Osteocyte (in vitro differentiated cells): ENCODE data around the gene SMS. TPM values are rescaled to one million over a fixed set of nuclear protein-coding genes. Genes with fewer than 3 reads are reported as not detected.

Source experiments
- DNase-seq: peaks from one replicate; pipeline ENCODE4 v3.0.0; 2021; ENCODE audit warnings: mixed read lengths; ENCODE audit not compliant: unreplicated experiment; ENCODE audit errors: extremely low spot score
- H3K27ac Mint-ChIP-seq: one replicate; pipeline ENCODE4 v1.8.0; 2021; ENCODE audit warnings: mild to moderate bottlenecking, mixed read lengths; ENCODE audit not compliant: unreplicated experiment
- H3K27me3 Mint-ChIP-seq: one replicate; pipeline ENCODE4 v1.8.0; 2021; ENCODE audit warnings: mixed read lengths; ENCODE audit not compliant: unreplicated experiment
- H3K36me3 Mint-ChIP-seq: one replicate; pipeline ENCODE4 v1.8.0; 2021; ENCODE audit warnings: mixed read lengths; ENCODE audit not compliant: unreplicated experiment
- H3K4me1 Mint-ChIP-seq: one replicate; pipeline ENCODE4 v1.8.0; 2021; ENCODE audit warnings: mixed read lengths; ENCODE audit not compliant: unreplicated experiment
- H3K4me3 Mint-ChIP-seq: one replicate; pipeline ENCODE4 v1.8.0; 2021; ENCODE audit warnings: mild to moderate bottlenecking, moderate library complexity, mixed read lengths; ENCODE audit not compliant: unreplicated experiment
- H3K9me3 Mint-ChIP-seq: one replicate; pipeline ENCODE4 v1.8.0; 2021; ENCODE audit warnings: mixed read lengths; ENCODE audit not compliant: unreplicated experiment
- CTCF ChIP-seq: fragments of 200-600 bp; sonication (generic); IDR thresholded peaks from 2 replicates; pipeline ENCODE4 v1.5.0; 2021; ENCODE audit warnings: antibody characterized with exemption, mild to moderate bottlenecking, moderate library complexity
- long read RNA-seq: library from polyadenylated mRNA; unstranded; transcript quantifications from one replicate; pipeline ENCODE4 v2.0.0, GENCODE V29; 2021
- total RNA-seq: library from RNA; stranded (reverse); gene quantifications from 2 replicates; pipeline ENCODE4 v1.2.1, GENCODE V29; 2021

SMS gene
- 91.4 and 94.5 TPM in 2 replicates for total RNA-seq
- long read RNA-seq, transcript SMS-202 (11 exons, 1,837 nt), result major isoform, 910 of 945 reads
- long read RNA-seq, transcript SMS-201 (9 exons, 1,174 nt), result minor isoform, 7 of 945 reads
- long read RNA-seq, partial matches to known transcripts, result 14 of 945 reads
- long read RNA-seq, other reads (novel, unspliced or antisense), result 14 of 945 reads

GRCh38 chrX:21940356-21940829 lies at the start of gene SMS:
SMS (plus strand) TSS chrX:21940709; CDS start chrX:21940825, 116 bp downstream.
- DNase-seq, result peak; percentile 86
- Mint-ChIP-seq H3K4me3 (peak within 1 kb of the TSS; percentile 81), H3K4me1 (peaks cover 36% of the 10 kb centered on the region), H3K27ac (peak within 1 kb of the TSS; percentile 79), H3K9me3 (no peaks in the 10 kb centered on the region), H3K27me3 (no peaks in the 10 kb centered on the region), H3K36me3 (no peaks in the 10 kb centered on the region)
- no peak for TF ChIP-seq CTCF

GRCh38 chrX:21905313-21905712 lies 35.2 kb upstream of the SMS start:
- Mint-ChIP-seq H3K4me1 (no peaks in the 10 kb centered on the region), H3K27ac (no peak overlapping the region), H3K9me3 (no peaks in the 10 kb centered on the region), H3K4me3 (no peak overlapping the region), H3K36me3 (no peaks in the 10 kb centered on the region), H3K27me3 (no peaks in the 10 kb centered on the region)
- no peak for TF ChIP-seq CTCF
- DNase-seq, result no peak

GRCh38 chrX:21905953-21906352 lies 34.6 kb upstream of the SMS start:
- TF ChIP-seq CTCF, result no peak
- H3K36me3 Mint-ChIP-seq, result no peaks in the 10 kb centered on the region
- H3K4me1 Mint-ChIP-seq, result no peaks in the 10 kb centered on the region
- H3K27ac Mint-ChIP-seq, result no peak overlapping the region
- H3K4me3 Mint-ChIP-seq, result no peak overlapping the region
- H3K9me3 Mint-ChIP-seq, result no peaks in the 10 kb centered on the region
- no peaks in the 10 kb centered on the region for H3K27me3 Mint-ChIP-seq
- no peak for DNase-seq

GRCh38 chrX:21907260-21907659 lies 33.2 kb upstream of the SMS start:
- H3K27ac Mint-ChIP-seq, result no peak overlapping the region
- H3K4me1 Mint-ChIP-seq, result no peaks in the 10 kb centered on the region
- no peak overlapping the region for H3K4me3 Mint-ChIP-seq
- no peaks in the 10 kb centered on the region for H3K36me3 Mint-ChIP-seq
- no peak for DNase-seq
- no peaks in the 10 kb centered on the region for H3K9me3 Mint-ChIP-seq
- H3K27me3 Mint-ChIP-seq, result no peaks in the 10 kb centered on the region
- no peak for TF ChIP-seq CTCF

GRCh38 chrX:21911481-21911880 lies 29.0 kb upstream of the SMS start:
- H3K27ac Mint-ChIP-seq, result no peak overlapping the region
- DNase-seq, result no peak

More at GRCh38 chrX:21911481-21911880, 29.0 kb upstream of the SMS start:
- TF ChIP-seq CTCF, result no peak
- no peaks in the 10 kb centered on the region for H3K27me3 Mint-ChIP-seq
- H3K36me3 Mint-ChIP-seq, result no peaks in the 10 kb centered on the region
- no peak overlapping the region for H3K4me3 Mint-ChIP-seq
- H3K9me3 Mint-ChIP-seq, result no peaks in the 10 kb centered on the region
- peaks cover 9% of the 10 kb centered on the region for H3K4me1 Mint-ChIP-seq
